Stimulated activated CD8-positive, alpha-beta memory T cell treated with anti-CD3 and anti-CD28 coated beads, Interleukin-12 subunit alpha, Interleukin-12 subunit beta, amount 100 ng/mL, for 24 hours (primary cell): Measurements from ENCODE around the gene ZNF28.
"Not testable (repeated sequence)": the region's sequence is repeated elsewhere in the genome, so short reads cannot be mapped to it uniquely, and the experiment has no call there.

Experiments
- DNase-seq: peaks from one replicate; pipeline ENCODE4 v3.0.0-alpha.2; 2020; ENCODE audit errors: extremely low read depth

ZNF28 gene

GRCh38 chr19:52778811-52779210 is 42.6 kb downstream of the ZNF28 start:
- no peak for DNase-seq

- DNase-seq, result not testable (repeated sequence)
Observed at GRCh38 chr19:52756447-52756846, 65.0 kb downstream of the ZNF28 start.

GRCh38 chr19:52749780-52750179 is 71.7 kb downstream of the ZNF28 start:
- no peak for DNase-seq

GRCh38 chr19:52748336-52748950 is 73.0 kb downstream of the ZNF28 start:
- DNase-seq, result no peak
